Activated naive CD4-positive, alpha-beta T cell treated with anti-CD3 and anti-CD28 coated beads, Interleukin-2, amount 50 U/mL, for 16 hours (primary cell): ENCODE results near the gene PPM1J.

Source experiments
- DNase-seq: peaks from one replicate; pipeline ENCODE4 v3.0.0-alpha.2; 2020

The PPM1J gene

DNA sequence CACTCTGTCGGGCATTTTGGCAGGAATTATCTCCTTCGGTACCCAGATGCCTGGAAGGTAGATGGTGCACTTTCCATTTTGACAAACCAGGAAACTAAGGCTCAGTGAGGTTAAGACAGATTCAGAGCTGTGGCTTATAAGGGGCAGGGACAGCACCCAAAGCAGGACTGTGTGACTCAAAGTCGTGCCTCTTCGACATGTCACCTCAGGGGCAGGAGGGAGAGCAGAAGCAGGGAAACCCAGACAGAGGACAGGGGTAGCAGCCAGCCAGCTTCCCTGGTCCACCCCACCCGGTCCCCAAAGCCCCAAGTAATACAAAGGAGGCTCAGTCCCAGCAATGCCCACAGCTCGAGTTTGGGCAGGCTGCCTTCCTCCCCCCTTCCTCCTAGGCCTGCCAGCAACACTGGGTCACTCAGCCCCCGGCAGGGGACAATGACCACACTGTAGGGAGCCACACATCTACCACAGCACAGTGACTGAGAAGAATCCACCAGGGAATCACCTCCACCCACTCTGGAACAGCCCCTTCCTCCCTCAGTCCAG lies 10.7 kb downstream of the PPM1J start:
- DNase-seq, result no peak

GRCh38 chr1:112703706-112704105 lies 11.4 kb downstream of the PPM1J start:
- DNase-seq, result no peak

- no peak for DNase-seq
Measured at GRCh38 chr1:112702420-112703261, 12.5 kb downstream of the PPM1J start.

GRCh38 chr1:112702067-112702395 lies 13.1 kb downstream of the PPM1J start:
- no peak for DNase-seq

DNA sequence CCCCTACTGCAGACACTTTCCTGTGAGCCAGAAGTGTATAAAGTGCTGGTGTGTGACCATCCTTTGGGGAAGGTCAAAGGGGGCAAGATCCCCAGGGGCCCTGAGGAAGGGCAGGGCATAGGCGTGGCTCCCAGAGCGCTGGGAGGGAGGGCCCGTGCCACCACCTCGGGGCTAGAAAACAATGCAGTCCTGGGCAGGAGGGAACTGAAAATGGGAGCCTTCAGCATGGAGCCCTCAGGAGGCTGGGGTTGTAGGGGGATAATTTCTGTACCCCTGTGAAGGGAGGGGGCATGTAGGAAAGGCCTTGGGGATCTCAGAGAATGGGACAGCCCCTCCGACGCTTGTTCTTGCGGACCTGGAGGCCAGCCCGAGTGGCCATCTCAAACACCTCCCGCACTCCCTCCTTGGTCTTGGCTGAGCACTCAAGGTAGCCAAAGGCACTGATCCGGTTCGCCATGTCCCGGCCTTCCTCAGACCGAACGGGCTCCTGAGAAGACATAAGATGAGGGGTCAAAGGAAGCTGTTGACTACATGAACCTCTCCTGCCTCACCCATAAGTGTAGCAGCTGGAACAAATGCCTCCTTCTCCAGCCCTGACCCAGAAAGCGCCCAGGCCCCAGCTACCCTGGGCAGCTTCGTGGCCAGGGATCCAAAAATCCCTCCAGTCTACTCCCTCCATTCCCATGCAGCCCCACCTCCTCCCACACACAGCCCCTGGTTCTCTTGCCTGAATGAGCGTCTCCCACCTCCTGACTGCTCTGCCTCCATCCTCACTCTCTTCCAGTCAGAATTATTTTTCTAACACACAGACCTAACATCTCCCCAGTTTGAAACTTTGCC lies 13.7 kb downstream of the PPM1J start:
- DNase-seq, result no peak

- peak; percentile 62 for DNase-seq
Measured at GRCh38 chr1:112700290-112701226, 14.6 kb downstream of the PPM1J start.

DNA sequence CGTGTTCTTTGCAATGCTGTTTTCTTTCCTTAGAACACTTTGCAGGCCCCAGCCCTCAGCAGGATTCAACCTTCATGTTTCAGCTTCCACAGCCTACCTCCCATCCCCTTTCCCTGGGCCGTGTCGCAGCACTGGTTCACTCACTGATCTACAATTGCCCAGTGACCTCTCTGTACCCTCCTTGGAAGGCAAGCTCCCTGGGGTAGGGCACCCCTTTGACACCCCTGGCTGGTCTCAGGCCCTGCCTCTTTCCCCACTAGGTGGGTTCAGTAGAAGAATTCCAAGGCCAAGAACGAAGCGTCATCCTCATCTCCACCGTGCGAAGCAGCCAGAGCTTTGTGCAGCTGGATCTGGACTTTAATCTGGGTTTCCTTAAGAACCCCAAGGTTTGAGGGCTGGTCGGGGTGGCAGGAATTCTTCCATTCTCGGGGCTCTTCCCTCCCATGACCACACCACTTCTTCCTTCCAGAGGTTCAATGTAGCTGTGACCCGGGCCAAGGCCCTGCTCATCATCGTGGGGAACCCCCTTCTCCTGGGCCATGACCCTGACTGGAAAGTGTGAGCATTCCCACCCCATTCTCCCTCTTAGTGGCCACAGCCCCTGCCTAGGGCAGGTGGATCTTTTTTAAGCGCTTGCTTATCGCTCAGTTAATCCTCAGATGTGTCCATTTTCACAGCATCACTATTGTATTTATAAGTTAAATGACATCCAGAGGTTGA lies 15.5 kb downstream of the PPM1J start:
- DNase-seq, result no peak

DNA sequence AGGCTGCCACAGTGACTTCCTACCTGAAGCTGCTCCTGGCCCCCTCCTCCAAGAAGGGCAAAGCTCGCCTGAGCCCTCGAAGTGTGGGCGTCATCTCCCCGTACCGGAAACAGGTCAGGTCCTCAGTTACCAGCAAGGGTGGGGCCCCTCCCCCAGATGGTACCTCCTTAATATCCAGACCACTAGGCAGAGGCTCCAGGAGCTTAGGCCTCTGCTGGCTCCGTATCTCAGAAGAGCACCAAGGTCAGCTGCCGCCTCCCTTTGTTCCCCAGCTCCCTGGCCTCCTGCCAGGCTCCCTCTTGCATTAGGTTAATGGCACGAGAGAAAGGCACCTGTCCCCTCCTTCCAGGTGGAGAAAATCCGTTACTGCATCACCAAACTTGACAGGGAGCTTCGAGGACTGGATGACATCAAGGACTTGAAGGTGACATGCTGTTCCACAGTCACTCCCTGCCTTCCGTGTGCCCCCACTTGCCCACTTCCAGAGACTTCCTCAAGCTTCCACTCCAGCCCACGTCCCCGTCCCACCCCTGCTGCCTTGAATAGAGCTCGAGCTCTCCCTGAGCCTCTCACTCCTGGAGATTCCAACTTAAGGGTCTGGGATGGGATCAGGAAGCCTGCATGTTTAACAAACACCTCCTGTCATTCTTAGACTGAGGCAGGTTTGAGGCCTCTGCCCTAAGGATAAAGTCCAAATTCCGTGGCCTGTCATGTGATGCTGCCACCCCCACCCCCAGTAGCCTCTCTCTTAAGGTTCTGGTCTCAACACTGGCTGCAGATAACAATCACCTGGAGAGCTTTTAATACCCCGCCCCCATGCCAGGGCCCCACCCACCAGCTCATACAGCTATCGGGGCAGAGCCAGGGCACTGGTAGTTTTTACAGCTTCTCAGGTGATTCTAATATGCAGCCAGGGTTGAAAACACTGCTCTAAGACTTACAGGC lies 16.5 kb downstream of the PPM1J start:
- no peak for DNase-seq

- no peak for DNase-seq
Measured at GRCh38 chr1:112697781-112698201, 17.3 kb downstream of the PPM1J start.

DNA sequence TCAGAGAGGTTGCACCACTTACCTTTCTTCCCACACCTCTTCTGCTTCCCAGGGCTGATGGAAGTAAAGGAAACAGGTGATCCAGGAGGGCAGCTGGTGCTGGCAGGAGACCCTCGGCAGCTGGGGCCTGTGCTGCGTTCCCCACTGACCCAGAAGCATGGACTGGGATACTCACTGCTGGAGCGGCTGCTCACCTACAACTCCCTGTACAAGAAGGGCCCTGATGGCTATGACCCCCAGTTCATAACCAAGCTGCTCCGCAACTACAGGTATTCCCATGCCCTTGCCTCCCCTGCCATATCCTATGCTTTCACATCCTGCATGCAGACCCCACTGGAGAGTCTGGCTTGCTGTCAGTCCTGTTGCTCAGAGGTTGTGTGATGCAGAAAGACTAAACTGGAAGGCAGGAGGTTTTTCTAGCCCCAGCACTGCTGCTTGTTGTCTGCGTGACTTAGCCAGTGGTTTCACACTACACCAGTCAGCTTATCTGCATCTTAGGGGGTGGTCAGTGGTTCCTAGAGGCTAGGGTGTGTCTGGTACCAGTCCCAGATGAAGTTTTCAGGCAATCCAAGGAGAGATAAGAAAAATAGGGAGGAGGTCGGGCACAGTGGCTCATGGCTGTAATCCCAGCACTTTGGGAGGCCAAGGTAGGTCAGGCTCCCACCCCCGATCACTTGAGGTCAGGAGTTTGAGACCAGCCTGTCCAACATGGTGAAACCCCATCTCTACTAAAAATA lies 18.4 kb downstream of the PPM1J start:
- no peak for DNase-seq

DNA sequence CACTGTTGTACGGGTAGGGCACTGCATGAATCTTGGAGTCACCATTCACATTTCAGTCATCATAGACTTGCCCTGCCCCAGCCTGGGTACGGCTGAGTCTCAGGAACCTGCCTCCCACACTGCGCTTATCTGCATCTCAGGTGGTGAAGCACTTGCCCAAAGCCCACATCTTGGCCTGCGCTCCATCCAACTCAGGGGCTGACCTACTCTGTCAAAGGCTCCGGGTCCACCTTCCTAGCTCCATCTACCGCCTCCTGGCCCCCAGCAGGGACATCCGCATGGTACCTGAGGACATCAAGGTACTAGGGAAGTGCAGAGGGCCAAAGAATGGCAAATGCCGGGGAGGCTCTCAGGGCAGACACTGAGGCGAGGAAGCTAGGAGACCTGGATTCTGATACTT lies 19.9 kb downstream of the PPM1J start:
- no peak for DNase-seq

GRCh38 chr1:112694363-112694929 lies 20.7 kb downstream of the PPM1J start:
- no peak for DNase-seq

GRCh38 chr1:112693821-112694220 lies 21.3 kb downstream of the PPM1J start:
- no peak for DNase-seq

- no peak for DNase-seq
Measured at GRCh38 chr1:112692681-112693080, 22.5 kb downstream of the PPM1J start.

DNA sequence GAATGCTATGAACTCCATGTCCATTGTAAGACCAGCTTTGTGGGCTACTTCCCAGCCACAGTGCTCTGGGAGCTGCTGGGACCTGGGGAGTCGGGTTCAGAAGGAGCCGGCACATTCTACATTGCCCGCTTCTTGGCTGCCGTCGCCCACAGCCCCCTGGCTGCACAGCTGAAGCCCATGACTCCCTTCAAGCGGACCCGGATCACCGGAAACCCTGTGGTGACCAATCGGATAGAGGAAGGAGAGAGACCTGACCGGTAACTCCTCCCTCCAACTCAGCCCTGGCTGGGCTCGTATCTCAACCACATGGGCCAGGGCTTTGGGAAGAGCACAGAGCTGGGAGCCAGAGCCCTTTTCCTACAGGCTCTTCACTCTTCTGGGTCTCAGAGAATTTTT lies 25.3 kb downstream of the PPM1J start:
- no peak for DNase-seq

DNA sequence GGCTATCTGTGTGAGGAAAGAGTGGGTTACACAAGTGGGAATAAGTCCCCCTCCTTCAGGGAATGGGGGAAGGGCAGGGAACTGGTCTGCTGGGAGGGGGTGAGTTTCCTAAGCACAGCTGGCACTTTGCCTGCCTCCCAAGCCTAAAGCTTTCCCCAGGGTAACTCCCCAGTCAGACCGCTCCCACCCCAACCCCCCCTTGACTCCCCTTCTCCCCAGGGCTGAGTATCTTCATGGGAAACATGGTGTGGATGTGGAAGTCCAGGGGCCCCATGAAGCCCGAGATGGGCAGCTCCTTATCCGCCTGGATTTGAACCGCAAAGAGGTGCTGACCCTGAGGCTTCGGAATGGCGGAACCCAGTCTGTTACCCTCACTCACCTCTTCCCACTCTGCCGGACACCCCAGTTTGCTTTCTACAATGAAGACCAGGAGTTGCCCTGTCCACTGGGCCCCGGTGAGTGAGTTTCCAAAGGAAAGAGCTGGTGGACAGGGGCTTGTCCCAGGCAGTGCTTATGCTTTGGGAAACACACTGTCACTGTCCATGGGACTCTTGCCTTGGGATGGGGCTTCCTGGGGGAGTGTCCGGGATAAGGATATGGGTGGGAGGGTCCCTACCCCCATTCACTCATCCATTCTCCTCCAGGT lies 25.8 kb downstream of the PPM1J start:
- no peak for DNase-seq

DNA sequence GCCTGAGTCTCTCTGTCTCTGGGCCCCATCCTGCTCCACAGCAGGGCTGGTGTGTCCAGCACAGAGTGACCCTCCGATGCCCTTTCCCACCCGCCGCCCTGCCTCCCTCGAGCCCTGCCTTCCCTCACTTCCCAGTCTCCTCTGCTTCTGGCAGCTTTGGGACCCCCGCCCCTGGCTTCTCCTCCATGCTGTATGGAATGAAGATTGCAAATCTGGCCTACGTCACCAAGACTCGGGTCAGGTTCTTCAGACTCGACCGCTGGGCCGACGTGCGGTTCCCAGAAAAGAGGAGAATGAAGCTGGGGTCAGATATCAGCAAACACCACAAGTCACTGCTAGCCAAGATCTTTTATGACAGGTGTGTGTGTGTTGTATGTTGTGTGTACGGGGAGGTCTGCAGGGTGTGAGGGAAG lies 26.3 kb downstream of the PPM1J start:
- no peak for DNase-seq

DNA sequence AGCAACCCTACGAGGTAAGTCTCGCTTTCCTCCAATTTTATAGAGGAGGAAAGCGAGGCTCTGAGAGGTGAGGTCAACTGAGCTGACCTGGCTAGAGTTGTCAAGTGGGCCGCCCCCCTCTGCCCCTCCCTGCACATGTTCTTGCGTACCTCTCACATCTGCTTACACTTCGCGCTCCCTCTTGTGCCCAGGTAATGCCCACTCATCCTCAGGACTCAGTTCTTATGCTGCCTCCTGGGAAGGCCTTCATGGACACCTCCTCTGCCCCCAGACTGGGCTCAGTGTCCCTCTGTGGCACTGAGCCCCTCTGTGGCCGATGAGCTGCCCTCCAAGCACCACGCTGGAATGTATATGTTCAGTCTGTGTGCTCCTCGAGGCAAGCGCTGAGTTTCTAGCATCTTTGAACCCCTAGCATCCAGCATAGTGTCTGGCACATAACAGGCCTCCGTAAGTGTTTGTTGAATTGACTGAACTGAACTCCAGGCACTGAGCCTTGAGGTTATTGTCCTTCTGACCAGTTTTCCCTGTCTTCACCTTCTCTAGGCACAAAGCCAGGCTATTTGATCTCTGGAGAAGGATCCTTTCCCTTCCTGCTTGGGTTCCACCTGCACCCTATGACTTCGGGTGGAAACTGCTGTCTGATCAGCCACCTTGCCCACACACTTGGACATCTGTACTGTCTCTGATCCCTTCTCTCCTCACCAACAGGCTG lies 27.2 kb downstream of the PPM1J start:
- no peak for DNase-seq

DNA sequence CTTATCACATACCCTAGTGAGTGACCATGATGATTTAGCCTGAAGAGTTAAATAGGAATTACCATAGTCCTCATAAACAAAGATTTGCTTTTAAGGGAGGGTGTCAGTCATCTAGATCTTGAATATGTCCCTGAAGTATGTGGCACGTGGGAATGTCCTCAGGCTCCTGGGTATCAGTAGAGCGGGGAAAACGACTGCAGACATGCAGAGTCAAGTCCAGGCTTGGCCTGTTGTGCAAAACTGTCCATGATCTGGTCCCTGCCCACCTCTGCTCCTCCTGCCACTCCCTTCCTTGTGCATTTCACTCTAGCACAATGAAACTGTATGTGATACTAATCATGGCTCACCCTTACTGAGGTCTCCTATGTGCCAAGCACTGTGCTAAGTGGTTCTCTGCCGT lies 27.8 kb downstream of the PPM1J start:
- no peak for DNase-seq
